GM18861 (cell line): Measurements from ENCODE around the gene ZNF318.
"Not testable (repeated sequence)": the region's sequence is repeated elsewhere in the genome, so short reads cannot be mapped to it uniquely, and the experiment has no call there.

ENCODE experiments used
- ATAC-seq: cut with Tn5 transposase; IDR thresholded peaks from one replicate; pipeline ENCODE4 v1.9.1; 2021; ENCODE audit not compliant: unreplicated experiment

Gene ZNF318

GRCh38 chr6:43336382-43336781 is 33.1 kb downstream of the ZNF318 start:
- ATAC-seq = no peak

GRCh38 chr6:43335469-43335868 is 34.0 kb downstream of the ZNF318 start:
- ATAC-seq = no peak

- no peak for ATAC-seq
Measured at GRCh38 chr6:43334466-43335095, 34.9 kb downstream of the ZNF318 start.

- ATAC-seq = no peak
Measured at GRCh38 chr6:43331891-43332290, 37.6 kb downstream of the ZNF318 start.

GRCh38 chr6:43331470-43331869 is 38.0 kb downstream of the ZNF318 start:
- no peak for ATAC-seq

- ATAC-seq = no peak
Measured at GRCh38 chr6:43328528-43328927, 40.9 kb downstream of the ZNF318 start.

GRCh38 chr6:43325876-43326275 is 43.6 kb downstream of the ZNF318 start:
- ATAC-seq = no peak

GRCh38 chr6:43318011-43318410 is 51.4 kb downstream of the ZNF318 start:
- ATAC-seq = no peak

- no peak for ATAC-seq
Measured at GRCh38 chr6:43313813-43314212, 55.6 kb downstream of the ZNF318 start.

GRCh38 chr6:43311666-43312065 is 57.8 kb downstream of the ZNF318 start:
- ATAC-seq = no peak

- no peak for ATAC-seq
Measured at GRCh38 chr6:43310624-43311023, 58.8 kb downstream of the ZNF318 start.

- no peak for ATAC-seq
Measured at GRCh38 chr6:43310134-43310533, 59.3 kb downstream of the ZNF318 start.

- ATAC-seq = no peak
Measured at GRCh38 chr6:43308990-43309477, 60.4 kb downstream of the ZNF318 start.

- no peak for ATAC-seq
Measured at GRCh38 chr6:43308101-43308989, 61.1 kb downstream of the ZNF318 start, which contains the start of gene CRIP3. Gene CRIP3 (minus strand): TSS chr6:43308826. CDS start chr6:43308792, 34 bp downstream.

GRCh38 chr6:43307451-43308100 is 61.9 kb downstream of the ZNF318 start:
- no peak for ATAC-seq

- no peak for ATAC-seq
Measured at GRCh38 chr6:43306086-43306485, 63.4 kb downstream of the ZNF318 start.

GRCh38 chr6:43304882-43305281 is 64.6 kb downstream of the ZNF318 start:
- ATAC-seq = no peak

- no peak for ATAC-seq
Measured at GRCh38 chr6:43304361-43304760, 65.1 kb downstream of the ZNF318 start.

GRCh38 chr6:43303751-43304331 is 65.6 kb downstream of the ZNF318 start:
- ATAC-seq = no peak

- ATAC-seq = not testable (repeated sequence)
Measured at GRCh38 chr6:43303006-43303405, 66.4 kb downstream of the ZNF318 start.

- ATAC-seq = no peak
Measured at GRCh38 chr6:43302126-43302525, 67.3 kb downstream of the ZNF318 start.
